Activated CD8-positive, alpha-beta memory T cell treated with anti-CD3 and anti-CD28 coated beads for 24 hours (primary cell): Measurements from ENCODE around the gene RBM47.
"Not testable (repeated sequence)": the region's sequence is repeated elsewhere in the genome, so short reads cannot be mapped to it uniquely, and the experiment has no call there.

Experiments used
- DNase-seq: peaks from one replicate; pipeline ENCODE4 v3.0.0-alpha.2; 2020

The RBM47 gene

GRCh38 chr4:40435306-40435705 is 194.4 kb downstream of the RBM47 start:
- not testable (repeated sequence) for DNase-seq

DNA sequence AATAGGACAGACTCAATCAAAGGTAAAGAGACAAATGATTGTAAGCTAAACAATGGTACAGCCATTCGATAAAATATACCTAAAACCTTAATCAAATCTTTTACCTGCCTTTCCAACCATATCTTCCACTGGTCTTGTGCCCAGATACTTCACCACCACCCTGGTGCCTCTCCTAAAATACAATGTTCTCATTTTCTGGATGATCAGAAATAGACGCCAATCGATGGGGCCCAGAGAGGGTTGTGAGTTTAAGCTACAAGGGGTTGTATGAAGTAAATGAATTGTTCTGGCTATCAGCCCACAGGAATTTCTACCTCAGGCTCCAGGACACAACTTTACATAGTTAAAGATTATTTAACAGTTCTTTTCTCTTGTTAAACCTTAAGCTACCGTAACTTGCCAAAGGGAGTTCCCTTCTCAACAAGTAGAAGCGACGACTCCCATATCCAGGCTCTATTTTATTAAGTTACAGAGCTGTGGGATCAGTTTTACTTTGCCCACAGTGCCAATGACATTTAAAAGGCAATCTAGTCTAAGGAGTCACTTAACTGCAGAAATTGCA is 195.5 kb downstream of the RBM47 start:
- DNase-seq, result no peak

- DNase-seq, result no peak
These were observed 197.2 kb downstream of the RBM47 start for GRCh38 chr4:40432504-40432903.

DNA sequence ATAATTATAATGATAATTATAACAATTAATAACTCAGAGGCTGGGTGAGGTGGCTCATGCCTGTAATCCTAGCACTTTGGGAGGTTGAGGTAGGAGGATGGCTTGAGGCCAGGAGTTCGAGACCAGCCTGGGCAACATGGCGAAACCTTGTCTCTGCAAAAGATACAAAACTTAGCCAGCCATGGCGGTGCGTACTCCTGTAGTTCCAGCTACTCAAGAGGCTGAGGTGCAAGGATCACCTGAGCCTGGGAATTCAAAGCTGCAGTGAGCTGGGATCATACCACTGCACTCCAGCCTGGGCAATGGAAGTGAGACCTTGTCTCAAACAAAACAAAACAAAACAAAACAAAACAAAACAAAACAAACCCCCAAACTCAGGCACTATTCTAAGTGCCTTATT is 201.8 kb downstream of the RBM47 start:
- not testable (repeated sequence) for DNase-seq

DNA sequence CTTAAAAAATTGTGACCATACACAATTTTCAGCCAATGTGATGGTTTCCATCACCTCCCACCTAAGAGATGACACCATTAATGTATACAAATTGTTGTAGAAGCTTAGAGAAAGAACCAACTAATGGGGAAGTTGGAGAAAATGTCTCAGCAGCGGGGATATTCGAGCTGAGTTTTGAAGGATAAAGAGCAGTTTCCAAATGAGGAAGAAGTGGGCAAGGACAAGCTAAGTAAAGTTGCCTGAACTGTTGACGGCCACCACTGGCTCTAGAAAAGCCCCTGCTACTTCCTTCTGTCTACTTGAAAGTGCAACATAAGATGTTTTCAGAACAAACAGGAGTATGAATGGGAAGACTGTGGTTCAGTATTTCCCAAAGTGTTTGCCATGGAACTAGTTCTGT is 202.5 kb downstream of the RBM47 start:
- DNase-seq, result no peak

DNA sequence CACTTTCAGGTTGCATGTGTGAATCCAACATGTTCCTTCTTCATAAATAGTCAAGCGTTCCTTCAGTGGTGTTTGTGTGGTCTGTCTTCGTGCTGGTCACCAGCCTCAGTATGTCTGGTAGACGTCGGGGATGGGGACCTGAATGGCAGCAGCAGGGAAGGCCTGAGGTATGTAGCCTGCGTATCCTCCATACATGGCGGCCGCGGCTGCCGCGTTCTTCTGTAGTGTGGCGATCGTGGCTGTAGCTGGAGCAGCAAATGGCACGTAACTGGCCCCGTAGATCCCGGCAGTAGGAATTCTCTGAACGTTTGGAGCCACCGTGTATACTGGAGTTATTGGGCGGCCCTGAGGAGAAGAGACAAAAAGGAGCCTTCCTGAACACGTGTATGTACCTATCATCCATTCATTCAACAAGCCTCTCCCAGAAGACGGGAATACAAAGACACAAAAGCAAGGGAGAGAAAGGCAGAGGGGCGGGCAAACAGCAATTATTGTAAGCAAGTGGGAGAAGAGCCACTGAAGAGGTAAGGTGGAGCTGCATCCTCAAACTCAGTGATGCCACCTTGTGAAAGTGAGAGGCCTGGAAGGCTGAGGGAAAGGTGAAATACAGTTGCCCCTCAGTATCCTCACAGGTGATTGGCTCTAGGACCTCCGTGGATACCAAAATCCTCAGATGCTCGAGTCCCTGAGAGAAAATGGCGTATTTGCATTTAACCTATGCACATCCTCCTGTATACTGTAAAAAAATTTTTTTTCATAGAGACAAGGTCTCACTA is 203.7 kb downstream of the RBM47 start:
- no peak for DNase-seq

GRCh38 chr4:40423735-40424134 is 205.9 kb downstream of the RBM47 start:
- DNase-seq, result no peak

GRCh38 chr4:40421839-40422708 is 207.6 kb downstream of the RBM47 start:
- no peak for DNase-seq

GRCh38 chr4:40419231-40419912 is 210.3 kb downstream of the RBM47 start:
- DNase-seq, result no peak

DNA sequence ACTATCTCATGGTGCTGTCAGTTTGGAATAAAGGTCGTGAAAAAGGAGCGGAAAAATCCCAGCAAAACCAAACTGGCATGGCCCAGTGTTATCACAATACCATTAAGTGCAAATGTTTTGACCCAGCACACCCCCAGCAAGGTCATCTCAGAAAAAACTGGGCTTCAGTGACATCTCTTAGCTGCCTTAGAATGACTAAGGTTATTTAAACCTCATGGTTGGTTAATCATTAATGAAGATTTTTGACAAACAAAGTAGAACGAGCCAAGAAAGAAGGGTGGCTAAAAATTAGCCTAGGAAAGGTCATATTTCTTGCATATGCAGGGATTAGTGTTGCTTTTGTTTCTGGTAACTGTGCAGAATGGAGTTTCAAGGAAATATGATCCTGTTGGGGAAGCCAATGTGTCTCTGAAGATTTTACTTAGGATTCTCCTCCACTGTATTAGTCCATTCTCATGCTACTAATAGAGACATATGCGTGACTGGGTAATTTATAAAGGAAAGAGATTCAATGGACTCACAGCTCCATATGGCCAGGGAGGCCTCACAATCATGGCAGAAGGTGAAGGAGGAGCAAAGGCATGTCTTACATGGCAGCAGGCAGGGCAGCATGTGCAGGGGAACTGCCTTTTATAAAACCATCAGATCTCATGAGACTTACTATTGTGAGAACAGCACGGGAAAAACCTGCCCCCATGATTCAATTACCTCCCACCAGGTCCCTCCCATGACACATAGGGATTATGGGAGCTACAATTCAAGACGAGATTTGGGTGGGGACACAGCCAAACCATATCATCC is 211.0 kb downstream of the RBM47 start:
- DNase-seq, result no peak

- no peak for DNase-seq
These were observed 211.7 kb downstream of the RBM47 start for GRCh38 chr4:40417941-40418340.

DNA sequence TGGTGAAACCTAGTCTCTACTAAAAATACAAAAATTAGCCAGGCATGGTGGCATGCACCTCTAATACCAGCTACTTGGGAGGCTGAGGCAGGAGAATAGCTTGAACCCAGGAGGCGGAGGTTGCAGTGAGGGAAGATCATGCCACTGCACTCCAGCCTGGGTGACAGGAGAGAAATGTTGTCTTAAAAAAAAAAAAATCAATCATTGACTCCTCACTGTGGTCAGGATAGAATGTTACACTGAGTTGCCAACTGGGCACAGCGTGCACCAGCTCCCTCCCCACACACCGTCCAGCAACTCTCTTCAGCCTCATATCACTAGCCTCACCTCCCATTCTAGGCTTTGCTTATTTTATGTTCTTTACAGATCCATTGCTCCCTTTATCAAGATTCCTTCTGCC is 215.0 kb downstream of the RBM47 start:
- no peak for DNase-seq

DNA sequence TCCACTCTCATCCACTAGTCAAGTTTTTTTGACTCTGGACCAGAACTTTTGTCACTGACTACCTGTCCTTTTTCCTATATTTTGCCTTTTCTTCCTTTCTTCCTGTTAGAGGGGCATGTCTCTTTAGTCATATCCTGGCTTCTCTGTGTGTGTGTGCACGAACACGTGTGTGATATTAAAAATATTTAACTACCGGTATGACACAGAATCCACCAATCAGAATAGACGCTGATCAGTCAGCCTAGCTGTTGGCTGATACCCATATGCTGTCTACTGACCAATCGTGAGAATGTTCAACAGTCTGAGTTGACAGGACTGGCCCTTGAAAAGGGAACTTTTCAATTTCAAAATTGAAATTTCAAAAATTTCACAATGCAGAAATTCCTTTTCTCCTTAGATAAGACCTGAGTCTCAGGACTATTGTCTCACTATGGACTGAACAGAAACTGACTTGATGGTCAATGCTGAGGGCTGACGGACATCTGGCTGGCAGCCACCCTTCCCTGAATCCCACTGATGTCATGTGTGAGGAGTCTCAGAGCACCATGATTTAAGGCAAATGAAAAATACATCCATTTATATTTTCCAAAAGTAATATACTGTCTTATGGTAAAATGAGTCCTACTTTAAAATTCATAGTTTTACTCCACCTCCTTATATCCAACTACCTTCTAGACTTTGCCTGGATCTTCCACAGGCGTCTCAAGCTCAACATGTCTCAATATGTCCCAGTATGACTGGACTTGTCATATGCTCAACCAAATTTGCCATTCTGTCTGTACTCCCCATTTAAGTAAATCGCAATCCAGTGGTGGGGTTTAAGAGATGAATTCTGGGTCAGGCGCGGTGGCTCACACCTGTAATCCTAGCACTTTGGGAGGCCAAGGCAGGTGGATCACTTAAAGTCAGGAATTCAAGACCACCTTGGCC is 216.5 kb downstream of the RBM47 start:
- DNase-seq, result no peak

DNA sequence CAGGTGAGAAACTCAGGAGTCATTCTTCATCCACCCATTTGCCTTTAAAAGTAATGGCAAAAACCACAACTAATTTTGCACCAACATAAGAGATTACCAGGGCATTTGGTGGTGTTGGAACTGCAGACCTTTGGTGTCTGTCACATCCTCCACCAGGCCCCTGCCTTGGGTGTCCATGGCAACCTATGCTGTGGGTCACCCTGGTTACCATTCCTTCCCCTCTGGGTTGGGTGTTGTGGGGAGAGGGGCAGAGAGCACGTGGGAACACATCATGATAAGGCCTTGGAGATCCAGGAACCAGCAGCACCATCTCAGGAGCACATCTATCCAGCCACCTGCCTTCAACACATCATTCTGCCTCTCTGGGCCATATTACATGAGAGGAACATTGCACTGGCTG is 217.3 kb downstream of the RBM47 start:
- DNase-seq, result no peak

GRCh38 chr4:40409835-40410234 is 219.8 kb downstream of the RBM47 start:
- DNase-seq, result no peak

DNA sequence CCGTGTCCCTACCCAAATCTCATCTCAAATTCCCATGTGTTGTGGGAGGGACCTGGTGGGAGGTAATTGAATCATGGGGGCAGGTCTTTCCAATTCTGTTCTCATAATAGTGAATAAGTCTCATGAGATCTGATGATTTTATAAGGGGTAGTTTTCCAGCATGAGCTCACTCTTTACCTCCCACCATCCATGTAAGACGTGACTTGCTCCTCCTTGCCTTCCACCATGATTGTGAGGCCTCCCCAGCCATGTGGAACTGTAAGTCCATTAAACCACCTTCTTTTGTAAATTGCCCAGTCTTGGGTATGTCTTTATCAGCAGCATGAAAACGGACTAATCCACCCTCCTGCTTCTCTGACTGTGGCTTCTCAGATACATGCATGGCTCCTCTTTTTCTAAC is 222.2 kb downstream of the RBM47 start:
- DNase-seq, result not testable (repeated sequence)

DNA sequence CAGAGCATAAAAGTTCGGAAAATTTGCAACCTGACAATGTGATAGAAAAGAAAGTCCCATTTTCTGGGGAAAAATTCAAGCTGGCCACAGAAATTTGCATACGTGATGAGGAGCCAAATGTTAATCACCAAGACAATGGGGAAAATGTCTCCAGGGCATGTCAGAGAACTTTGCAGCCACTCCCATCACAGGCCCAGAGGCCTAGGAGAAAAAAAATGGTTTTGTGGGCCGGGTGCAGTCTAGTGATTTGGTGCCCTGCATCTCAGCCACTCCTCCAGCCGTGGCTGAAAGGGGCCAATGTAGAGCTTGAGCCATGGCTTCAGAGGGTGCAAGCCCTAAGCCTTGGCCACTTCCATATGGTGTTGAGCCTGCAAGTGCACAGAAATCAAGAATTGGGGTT is 223.3 kb downstream of the RBM47 start:
- DNase-seq, result no peak

DNA sequence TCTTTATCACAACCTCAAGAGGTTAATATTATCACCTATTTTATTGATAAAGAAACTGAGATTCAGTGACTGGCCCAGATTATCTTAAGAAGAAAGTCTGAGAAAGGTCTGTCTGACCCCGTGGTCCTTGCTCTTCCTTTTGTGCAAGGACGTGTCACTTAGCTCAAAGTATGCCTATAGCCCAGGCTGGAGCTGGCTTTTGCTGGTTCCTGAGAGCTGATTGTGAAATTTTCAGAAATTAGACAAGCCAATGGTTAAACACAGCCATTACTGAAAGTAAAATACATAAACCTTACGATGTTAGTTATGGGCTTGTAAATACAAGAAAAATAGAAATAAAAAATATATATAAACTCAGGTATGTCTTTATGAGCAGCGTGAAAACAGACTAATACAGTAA is 224.5 kb downstream of the RBM47 start:
- DNase-seq, result no peak

DNA sequence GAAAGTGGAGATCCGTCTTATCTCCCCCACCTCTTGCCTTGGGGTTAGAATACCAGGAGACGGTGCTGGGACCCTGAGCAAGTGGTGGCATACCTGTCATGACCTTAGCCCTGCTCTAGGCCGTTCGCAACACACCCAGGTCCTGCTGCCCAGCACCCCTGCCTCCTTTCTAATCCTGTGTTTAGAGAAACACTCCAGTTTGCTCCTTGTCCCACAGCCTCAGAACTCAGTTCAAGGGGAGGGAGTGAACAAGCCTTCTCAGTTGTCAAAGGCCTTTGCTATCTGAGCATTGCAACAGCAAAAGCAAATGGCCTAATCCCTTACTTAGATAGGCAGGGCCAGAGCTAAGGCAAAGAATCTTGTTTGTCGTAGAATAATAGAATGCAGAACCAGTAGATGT is 226.6 kb downstream of the RBM47 start:
- no peak for DNase-seq

DNA sequence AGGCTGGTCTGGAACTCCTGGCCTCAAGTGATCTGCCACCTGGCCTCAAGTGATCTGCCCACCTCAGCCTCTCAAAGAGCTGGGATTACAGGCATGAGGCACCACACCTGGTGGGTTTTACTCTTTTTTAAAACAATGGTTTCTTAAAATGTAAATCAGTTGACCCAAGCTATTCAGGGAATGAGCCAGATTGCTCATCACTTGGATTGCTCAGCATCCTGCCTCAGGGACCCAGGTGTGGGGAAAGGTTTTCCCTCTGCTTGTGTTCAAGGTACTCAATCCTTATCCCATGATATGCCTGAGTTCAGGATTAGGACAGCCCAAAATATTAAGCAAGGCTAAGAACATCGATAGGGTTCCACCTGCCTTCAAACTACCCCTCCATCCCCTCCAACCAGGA is 227.1 kb downstream of the RBM47 start:
- DNase-seq, result no peak

DNA sequence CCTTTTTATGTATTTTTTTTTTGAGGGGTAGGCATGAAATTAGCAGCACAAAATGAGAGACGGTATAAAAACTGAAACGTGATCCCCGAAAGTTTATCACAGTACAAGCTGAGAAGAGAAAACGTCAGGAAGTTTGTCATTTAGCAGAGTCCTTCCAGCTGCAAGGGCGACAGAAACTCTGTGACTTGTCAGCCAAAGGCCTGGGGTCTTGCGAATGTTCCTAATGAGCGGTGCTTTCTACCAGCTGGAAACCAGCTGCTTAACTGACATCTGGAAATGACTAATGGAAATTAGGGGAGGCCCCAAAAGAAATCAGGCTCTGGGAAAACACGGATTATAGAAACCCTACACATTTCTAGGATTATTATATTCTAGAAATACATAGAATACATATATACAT is 228.0 kb downstream of the RBM47 start:
- DNase-seq, result no peak
